ENCODE measurements around the gene NAA35. TPM values are rescaled to one million over a fixed set of nuclear protein-coding genes. Genes with fewer than 3 reads are reported as not detected.

The NAA35 gene
- total and polyA plus RNA-seq, 2 experiments from 2014 or later, result 29.2 to 31.6 TPM

DNA sequence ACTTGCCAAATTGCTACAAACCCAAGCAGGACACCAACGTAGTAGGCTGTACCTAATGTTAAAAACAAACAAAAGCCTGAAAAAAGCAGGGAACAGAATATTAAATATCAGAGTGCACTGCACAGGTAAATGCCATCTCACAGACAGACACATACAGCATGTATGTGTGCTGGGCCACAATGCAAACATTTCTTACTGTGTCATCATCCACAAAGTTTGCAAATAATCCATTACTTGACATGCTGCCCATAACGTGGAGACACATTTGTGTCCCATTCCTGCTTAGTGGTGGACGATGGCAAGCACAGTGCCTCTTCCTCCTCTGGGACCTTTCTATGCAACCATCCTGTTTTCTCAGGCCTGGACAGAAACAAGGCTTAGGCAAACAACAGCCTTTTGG lies 113.7 kb downstream of the NAA35 start (continued):
- TF ChIP-seq, protein P1, sequence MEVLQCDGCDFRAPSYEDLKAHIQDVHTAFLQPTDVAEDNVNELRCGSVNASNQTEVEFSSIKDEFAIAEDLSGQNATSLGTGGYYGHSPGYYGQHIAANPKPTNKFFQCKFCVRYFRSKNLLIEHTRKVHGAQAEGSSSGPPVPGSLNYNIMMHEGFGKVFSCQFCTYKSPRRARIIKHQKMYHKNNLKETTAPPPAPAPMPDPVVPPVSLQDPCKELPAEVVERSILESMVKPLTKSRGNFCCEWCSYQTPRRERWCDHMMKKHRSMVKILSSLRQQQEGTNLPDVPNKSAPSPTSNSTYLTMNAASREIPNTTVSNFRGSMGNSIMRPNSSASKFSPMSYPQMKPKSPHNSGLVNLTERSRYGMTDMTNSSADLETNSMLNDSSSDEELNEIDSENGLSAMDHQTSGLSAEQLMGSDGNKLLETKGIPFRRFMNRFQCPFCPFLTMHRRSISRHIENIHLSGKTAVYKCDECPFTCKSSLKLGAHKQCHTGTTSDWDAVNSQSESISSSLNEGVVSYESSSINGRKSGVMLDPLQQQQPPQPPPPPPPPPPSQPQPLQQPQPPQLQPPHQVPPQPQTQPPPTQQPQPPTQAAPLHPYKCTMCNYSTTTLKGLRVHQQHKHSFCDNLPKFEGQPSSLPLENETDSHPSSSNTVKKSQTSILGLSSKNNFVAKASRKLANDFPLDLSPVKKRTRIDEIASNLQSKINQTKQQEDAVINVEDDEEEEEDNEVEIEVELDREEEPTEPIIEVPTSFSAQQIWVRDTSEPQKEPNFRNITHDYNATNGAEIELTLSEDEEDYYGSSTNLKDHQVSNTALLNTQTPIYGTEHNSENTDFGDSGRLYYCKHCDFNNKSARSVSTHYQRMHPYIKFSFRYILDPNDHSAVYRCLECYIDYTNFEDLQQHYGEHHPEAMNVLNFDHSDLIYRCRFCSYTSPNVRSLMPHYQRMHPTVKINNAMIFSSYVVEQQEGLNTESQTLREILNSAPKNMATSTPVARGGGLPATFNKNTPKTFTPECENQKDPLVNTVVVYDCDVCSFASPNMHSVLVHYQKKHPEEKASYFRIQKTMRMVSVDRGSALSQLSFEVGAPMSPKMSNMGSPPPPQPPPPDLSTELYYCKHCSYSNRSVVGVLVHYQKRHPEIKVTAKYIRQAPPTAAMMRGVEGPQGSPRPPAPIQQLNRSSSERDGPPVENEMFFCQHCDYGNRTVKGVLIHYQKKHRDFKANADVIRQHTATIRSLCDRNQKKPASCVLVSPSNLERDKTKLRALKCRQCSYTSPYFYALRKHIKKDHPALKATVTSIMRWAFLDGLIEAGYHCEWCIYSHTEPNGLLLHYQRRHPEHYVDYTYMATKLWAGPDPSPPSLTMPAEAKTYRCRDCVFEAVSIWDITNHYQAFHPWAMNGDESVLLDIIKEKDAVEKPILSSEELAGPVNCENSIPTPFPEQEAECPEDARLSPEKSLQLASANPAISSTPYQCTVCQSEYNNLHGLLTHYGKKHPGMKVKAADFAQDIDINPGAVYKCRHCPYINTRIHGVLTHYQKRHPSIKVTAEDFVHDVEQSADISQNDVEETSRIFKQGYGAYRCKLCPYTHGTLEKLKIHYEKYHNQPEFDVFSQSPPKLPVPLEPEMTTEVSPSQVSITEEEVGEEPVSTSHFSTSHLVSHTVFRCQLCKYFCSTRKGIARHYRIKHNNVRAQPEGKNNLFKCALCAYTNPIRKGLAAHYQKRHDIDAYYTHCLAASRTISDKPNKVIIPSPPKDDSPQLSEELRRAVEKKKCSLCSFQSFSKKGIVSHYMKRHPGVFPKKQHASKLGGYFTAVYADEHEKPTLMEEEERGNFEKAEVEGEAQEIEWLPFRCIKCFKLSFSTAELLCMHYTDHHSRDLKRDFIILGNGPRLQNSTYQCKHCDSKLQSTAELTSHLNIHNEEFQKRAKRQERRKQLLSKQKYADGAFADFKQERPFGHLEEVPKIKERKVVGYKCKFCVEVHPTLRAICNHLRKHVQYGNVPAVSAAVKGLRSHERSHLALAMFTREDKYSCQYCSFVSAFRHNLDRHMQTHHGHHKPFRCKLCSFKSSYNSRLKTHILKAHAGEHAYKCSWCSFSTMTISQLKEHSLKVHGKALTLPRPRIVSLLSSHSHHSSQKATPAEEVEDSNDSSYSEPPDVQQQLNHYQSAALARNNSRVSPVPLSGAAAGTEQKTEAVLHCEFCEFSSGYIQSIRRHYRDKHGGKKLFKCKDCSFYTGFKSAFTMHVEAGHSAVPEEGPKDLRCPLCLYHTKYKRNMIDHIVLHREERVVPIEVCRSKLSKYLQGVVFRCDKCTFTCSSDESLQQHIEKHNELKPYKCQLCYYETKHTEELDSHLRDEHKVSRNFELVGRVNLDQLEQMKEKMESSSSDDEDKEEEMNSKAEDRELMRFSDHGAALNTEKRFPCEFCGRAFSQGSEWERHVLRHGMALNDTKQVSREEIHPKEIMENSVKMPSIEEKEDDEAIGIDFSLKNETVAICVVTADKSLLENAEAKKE (CRISPR knock-in tag; IDR thresholded peaks at IDR 0.05), result no peak
- TF ChIP-seq EZH2phosphoT487 (IDR thresholded peaks at IDR 0.05; ENCODE audit: unreplicated experiment) (no peak), CREB1 (CRISPR knock-in tag; IDR thresholded peaks at IDR 0.05; ENCODE audit: low read depth) (no peak), EZH2 (IDR thresholded peaks at IDR 0.05; ENCODE audit: low read depth, unreplicated experiment) (no peak), STAT1 (IDR thresholded peaks at IDR 0.05; ENCODE audit: unreplicated experiment) (no peak), ZNF114 (CRISPR knock-in tag; IDR thresholded peaks at IDR 0.05) (no peak), JUNB (IDR thresholded peaks at IDR 0.05; ENCODE audit: unreplicated experiment) (no peak), NANOG (IDR thresholded peaks at IDR 0.05; ENCODE audit: borderline replicate concordance) (no peak), ZNF331 (CRISPR knock-in tag; IDR thresholded peaks at IDR 0.05; ENCODE audit: low read depth) (no peak)
- TF ChIP-seq, protein P2, sequence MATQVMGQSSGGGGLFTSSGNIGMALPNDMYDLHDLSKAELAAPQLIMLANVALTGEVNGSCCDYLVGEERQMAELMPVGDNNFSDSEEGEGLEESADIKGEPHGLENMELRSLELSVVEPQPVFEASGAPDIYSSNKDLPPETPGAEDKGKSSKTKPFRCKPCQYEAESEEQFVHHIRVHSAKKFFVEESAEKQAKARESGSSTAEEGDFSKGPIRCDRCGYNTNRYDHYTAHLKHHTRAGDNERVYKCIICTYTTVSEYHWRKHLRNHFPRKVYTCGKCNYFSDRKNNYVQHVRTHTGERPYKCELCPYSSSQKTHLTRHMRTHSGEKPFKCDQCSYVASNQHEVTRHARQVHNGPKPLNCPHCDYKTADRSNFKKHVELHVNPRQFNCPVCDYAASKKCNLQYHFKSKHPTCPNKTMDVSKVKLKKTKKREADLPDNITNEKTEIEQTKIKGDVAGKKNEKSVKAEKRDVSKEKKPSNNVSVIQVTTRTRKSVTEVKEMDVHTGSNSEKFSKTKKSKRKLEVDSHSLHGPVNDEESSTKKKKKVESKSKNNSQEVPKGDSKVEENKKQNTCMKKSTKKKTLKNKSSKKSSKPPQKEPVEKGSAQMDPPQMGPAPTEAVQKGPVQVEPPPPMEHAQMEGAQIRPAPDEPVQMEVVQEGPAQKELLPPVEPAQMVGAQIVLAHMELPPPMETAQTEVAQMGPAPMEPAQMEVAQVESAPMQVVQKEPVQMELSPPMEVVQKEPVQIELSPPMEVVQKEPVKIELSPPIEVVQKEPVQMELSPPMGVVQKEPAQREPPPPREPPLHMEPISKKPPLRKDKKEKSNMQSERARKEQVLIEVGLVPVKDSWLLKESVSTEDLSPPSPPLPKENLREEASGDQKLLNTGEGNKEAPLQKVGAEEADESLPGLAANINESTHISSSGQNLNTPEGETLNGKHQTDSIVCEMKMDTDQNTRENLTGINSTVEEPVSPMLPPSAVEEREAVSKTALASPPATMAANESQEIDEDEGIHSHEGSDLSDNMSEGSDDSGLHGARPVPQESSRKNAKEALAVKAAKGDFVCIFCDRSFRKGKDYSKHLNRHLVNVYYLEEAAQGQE (IDR thresholded peaks at IDR 0.05; ENCODE audit: unreplicated experiment), result no peak

Data from GM23338 (cell line).